GM18867 (cell line): ENCODE data around the gene DPH2.

Experiments used
- ATAC-seq: cut with Tn5 transposase; IDR thresholded peaks from one replicate; pipeline ENCODE4 v1.9.1; 2021; ENCODE audit warnings: mild to moderate bottlenecking, moderate library complexity; ENCODE audit not compliant: unreplicated experiment

Gene DPH2

GRCh38 chr1:43997295-43997999 is 27.6 kb downstream of the DPH2 start:
- ATAC-seq: no peak

DNA sequence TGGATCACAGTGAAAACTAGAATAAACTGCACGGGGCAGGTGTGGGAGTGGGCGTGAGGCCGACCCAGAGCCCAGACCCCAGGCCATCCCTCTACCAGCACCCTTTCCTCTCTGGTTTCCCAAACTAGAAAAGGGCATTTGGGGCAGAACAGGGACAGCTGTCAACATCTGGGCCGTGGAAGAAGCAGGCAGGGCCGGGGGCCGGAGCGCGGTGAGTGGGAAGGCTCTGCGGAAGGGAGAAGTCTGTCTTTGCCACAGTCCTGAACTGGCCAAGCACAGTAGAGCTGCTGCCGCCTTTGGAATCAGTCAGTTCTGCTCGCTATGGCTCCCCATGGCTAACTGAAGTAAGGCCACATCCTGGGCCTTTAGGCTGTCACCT is 28.2 kb downstream of the DPH2 start:
- no peak for ATAC-seq

DNA sequence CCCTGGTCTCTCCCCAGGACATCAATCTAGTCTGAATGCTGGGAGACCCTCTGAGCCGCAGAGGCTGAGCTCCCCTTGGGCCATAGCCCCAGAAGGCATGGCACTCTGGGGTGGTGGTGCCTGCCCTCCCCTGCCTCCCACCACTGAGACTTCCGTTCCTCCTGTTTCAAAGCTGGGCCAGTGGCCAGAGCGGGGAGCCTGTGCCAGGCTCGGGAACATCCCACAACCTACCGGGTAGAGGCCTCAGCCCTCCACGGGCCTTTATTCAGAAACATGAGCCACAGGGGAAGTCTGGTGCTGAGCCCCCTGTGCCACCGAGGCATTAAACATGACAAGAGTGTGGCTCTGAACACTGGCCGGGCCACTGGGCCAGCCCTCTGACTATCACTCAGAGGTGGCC is 29.6 kb downstream of the DPH2 start:
- ATAC-seq: no peak

GRCh38 chr1:44000122-44000665 is 30.4 kb downstream of the DPH2 start:
- ATAC-seq: no peak

DNA sequence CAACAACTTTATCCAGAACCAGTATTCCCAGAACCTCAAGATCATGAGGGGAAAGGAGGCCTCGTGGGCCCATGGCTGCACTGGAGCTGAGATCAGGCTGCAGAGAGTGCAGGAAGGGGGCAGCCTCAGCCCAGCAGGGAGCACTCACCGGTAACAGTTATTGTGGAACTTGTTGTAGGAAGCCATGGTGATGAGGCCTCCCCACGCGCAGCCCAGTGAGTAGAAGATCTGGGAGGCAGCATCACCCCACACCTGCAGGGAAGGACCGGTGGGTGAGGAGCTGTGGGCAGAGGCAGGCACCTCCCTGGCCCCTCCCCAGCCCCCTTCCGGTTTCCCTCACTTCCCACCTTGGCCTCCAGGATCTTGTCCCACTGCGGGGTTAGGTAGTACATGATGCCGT is 32.4 kb downstream of the DPH2 start:
- ATAC-seq: no peak

GRCh38 chr1:44002606-44003157 is 32.9 kb downstream of the DPH2 start:
- ATAC-seq: no peak

- ATAC-seq: no peak
Observed at GRCh38 chr1:44008259-44008658, 38.4 kb downstream of the DPH2 start.

DNA sequence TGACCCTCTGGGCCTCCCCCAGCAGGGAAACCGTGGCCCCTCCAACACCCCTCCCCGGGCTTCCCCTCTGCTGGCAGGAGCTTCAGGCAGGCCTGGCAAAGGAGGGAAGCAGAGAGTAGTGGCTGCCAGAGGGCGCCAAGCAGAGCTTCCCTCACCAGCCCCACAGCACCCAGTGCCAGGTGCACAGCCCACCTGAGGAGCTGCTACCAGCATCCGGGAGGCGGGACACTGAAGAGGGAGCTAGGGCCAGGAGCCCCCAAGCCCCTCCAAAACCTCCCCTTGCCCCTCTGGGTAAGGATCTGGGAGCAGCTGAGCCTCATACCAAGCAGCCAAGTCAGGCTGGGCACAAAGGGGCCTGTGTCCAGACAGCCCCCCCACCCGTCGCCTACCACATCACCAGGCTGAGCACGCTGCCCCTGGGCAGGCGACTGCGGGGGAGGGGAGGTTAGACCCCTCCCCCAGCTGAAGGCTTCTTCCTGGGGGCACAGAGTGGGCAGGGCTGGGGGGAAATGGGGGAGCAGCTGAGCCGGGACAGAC is 41.2 kb downstream of the DPH2 start:
- no peak for ATAC-seq

GRCh38 chr1:44012404-44012803 is 42.6 kb downstream of the DPH2 start:
- ATAC-seq: no peak

DNA sequence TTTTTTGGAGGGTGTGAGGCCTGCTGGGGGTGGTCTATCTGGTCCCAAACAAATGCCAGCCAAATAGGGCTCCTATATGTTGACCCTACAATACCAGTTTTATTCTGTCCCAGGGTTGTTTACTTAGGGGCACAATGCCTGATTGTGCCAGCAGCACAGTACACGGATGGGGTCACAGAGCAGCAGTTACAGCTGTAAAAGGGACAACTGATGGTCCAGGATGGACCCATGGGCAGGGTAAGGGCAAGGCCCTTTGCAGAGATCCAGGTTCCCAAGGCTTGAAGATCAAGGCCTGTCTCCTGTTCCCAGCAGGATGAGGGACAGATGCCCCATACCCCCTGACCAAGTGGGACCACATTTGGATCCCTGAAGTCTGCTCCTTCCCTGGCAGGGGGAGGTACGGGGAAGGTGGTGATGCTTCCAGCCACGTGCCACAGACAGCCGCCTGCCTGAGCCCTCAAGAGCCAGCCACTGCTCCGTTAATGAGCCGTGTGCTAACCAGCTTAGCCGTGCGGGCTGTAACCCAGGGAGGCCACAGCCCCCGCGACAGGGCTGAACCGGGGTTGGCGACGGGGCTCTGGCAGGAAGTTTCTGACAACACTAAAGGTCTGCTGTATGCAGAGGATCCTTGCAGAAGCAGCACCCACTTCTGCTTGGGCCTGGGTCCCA is 43.3 kb downstream of the DPH2 start:
- ATAC-seq: no peak

GRCh38 chr1:44013949-44014348 is 44.1 kb downstream of the DPH2 start:
- ATAC-seq: no peak

GRCh38 chr1:44014365-44015104 is 44.7 kb downstream of the DPH2 start:
- no peak for ATAC-seq

DNA sequence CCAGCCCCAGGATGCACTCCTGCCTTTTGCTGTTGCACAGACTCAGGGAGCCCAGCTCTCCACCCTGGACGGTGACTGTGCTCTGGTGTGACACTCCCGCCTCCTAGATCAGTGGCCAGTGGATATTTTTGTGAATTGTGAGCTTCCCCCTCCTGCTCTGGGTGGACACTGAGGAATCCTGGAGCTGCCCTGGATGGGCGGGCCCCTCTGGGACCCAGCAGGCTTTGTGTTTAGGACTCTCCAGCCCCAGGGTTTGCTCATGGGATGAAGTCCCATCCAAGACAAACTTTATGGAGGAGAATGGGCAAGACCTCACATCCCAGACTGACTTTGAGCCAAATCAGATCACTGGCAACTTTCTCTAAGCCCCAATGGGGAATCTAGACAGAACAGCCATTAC is 45.4 kb downstream of the DPH2 start:
- ATAC-seq: no peak

- no peak for ATAC-seq
Observed at GRCh38 chr1:44016041-44016889, 46.5 kb downstream of the DPH2 start.

DNA sequence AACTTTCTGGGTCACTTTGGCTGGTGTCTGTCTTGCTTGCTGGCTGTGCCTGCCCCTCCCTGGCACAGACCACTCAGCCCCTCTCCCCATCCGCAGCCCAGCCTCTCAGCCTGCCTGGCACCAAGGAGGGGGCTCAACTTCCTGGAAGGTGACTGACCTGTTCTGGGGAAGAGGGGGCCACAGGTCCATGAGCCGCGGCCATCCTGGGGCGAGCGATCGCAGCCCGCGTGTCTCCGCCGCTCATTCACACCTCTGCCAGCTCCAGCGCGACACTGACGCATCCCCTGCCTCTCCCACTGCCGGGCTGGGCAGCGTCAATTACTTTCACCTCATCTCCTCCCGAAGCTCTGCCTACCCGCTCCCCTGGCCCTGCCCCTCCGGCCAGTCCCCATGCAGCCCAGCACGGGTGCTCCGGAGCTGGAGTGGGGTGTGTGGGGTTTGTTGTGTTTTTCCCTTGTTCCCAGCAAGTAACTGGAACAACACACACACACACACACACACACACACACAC is 47.1 kb downstream of the DPH2 start:
- no peak for ATAC-seq

DNA sequence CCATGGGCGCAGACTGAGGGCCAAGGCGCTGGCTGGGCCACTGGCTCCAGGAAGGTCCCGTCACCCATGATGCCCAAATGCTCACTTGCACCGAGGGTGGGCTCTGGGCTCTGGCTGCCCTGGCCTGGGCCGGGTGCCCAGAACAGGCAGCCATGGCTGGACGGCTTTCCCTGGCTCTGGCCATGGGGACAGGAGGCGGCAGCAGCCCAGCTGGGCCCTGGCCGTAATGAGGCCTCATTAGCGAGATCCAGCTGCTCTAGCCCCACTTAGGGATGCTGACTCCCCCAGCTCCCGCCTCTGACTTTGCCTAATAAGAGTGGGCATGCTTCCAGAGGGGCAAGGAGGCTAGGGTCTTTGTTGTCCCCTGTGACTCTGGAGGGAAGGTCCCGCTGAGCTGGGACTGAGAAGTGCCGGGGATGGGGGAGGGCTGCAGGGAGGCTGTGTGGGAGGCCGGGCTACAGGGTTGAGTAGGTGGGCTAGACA is 49.7 kb downstream of the DPH2 start:
- ATAC-seq: no peak

GRCh38 chr1:44020464-44020863 is 50.7 kb downstream of the DPH2 start:
- no peak for ATAC-seq

GRCh38 chr1:44021156-44021555 is 51.3 kb downstream of the DPH2 start:
- ATAC-seq: no peak

- ATAC-seq: no peak
Observed at GRCh38 chr1:44021581-44022321, 51.9 kb downstream of the DPH2 start.
